HG03039 (cell line): ENCODE data around the gene OR6F1.
A peak's percentile ranks its signal among the peaks of the same experiment; 100 is the strongest.
"Not testable (repeated sequence)": the region's sequence is repeated elsewhere in the genome, so short reads cannot be mapped to it uniquely, and the experiment has no call there.

Source experiments
- ATAC-seq: cut with Tn5 transposase; IDR thresholded peaks from one replicate; pipeline ENCODE4 v1.9.1; 2021; ENCODE audit warnings: mild to moderate bottlenecking, moderate library complexity; ENCODE audit not compliant: unreplicated experiment

The OR6F1 gene

GRCh38 chr1:247716546-247716945, at the start of gene OR6F1:
Gene OR6F1, minus strand, starts transcription at chr1:247716646. Its CDS starts 3,891 bp downstream, at chr1:247712755.
- ATAC-seq: no peak

GRCh38 chr1:247760456-247760855, 44.0 kb upstream of the OR6F1 start, which contains the start of gene OR1C1:
Gene OR1C1, minus strand, starts transcription at chr1:247760556. Its CDS starts 2,150 bp downstream, at chr1:247758406.
- ATAC-seq: no peak

- ATAC-seq: not testable (repeated sequence)
These were observed 37.9 kb upstream of the OR6F1 start for GRCh38 chr1:247754311-247754710.

GRCh38 chr1:247749870-247750269, 33.4 kb upstream of the OR6F1 start:
- ATAC-seq: no peak

GRCh38 chr1:247748041-247748440, 31.6 kb upstream of the OR6F1 start, which contains the start of gene OR14A2:
Gene OR14A2, minus strand, starts transcription at chr1:247748141.
- ATAC-seq: no peak

- no peak for ATAC-seq
These were observed 31.2 kb upstream of the OR6F1 start for GRCh38 chr1:247747616-247748015.

- ATAC-seq: no peak
These were observed 30.0 kb upstream of the OR6F1 start for GRCh38 chr1:247746391-247746935.

GRCh38 chr1:247742215-247742760, 25.8 kb upstream of the OR6F1 start:
- ATAC-seq: not testable (repeated sequence)

GRCh38 chr1:247741756-247742155, 25.3 kb upstream of the OR6F1 start:
- no peak for ATAC-seq

- ATAC-seq: no peak
These were observed 24.3 kb upstream of the OR6F1 start for GRCh38 chr1:247740721-247741120.

GRCh38 chr1:247738315-247738714, 21.9 kb upstream of the OR6F1 start, which contains the start of gene OR14K1:
Gene OR14K1, plus strand, starts transcription at chr1:247738615. Its CDS starts 0 bp downstream, at chr1:247738615.
- no peak for ATAC-seq

- no peak for ATAC-seq
These were observed 4.8 kb upstream of the OR6F1 start for GRCh38 chr1:247721222-247721621.

- no peak for ATAC-seq
These were observed 2.7 kb downstream of the OR6F1 start for GRCh38 chr1:247713753-247714152.

- not testable (repeated sequence) for ATAC-seq
These were observed 5.8 kb downstream of the OR6F1 start for GRCh38 chr1:247710681-247711080.

GRCh38 chr1:247701338-247701737, 15.1 kb downstream of the OR6F1 start:
- no peak for ATAC-seq

- ATAC-seq: peak; percentile 88
These were observed 35.1 kb downstream of the OR6F1 start for GRCh38 chr1:247681288-247681897.

- no peak for ATAC-seq
These were observed 36.3 kb downstream of the OR6F1 start for GRCh38 chr1:247680171-247680570.

- no peak for ATAC-seq
These were observed 36.8 kb downstream of the OR6F1 start, which contains the start of gene OR13G1 for GRCh38 chr1:247679639-247680038. Gene OR13G1, minus strand, starts transcription at chr1:247679739. Its CDS starts 6,698 bp downstream, at chr1:247673041.

- no peak for ATAC-seq
These were observed 47.2 kb downstream of the OR6F1 start for GRCh38 chr1:247669225-247669624.
